Right lobe of liver (tissue), 6 donors: ENCODE measurements around the gene CYP8B1. TPM values are rescaled to one million over a fixed set of nuclear protein-coding genes. Genes with fewer than 3 reads are reported as not detected.

Experiments used
- ATAC-seq, 4 donors: fragments of 200-7000 bp; cut with Tn5 transposase; one replicate each; pipeline ENCODE4 v1.9.1; 2020; ENCODE audit warnings: mild to moderate bottlenecking in 4 of 4, moderate library complexity in 4 of 4
- DNase-seq, 3 donors: peaks; one replicate each; pipeline ENCODE4 v3.0.0-alpha.2; 2020
- H3K27ac ChIP-seq, 3 donors: fragments of 200-600 bp; one replicate each; pipeline ENCODE4 v1.8.0; 2022
- H3K27me3 ChIP-seq, 2 donors: fragments of 200-600 bp; one replicate each; pipeline ENCODE4 v1.8.0; 2022
- H3K36me3 ChIP-seq, 4 donors: fragments of 200-600 bp; sonication (generic) in 1 of 4; one replicate each; pipeline versions ENCODE4 v1.5.1 to v1.8.0; 2017 to 2022; ENCODE audit warnings: control low read depth in 1 of 4
- H3K4me1 ChIP-seq, 4 donors: fragments of 200-600 bp; sonication (generic) in 1 of 4; one replicate each; pipeline versions ENCODE4 v1.5.1 to v1.8.0; 2017 to 2022; ENCODE audit warnings: control low read depth in 1 of 4
- H3K4me3 ChIP-seq, 3 donors: fragments of 200-600 bp; one replicate each; pipeline ENCODE4 v1.8.0; 2022
- H3K9me3 ChIP-seq, 4 donors: fragments of 200-600 bp; sonication (generic) in 1 of 4; one replicate each; pipeline versions ENCODE4 v1.5.1 to v1.8.0; 2017 to 2022; ENCODE audit warnings: control low read depth in 1 of 4
- POLR2A ChIP-seq: fragments of 450-650 bp; IDR thresholded peaks from one replicate; pipeline ENCODE4 v1.6.1; 2017; ENCODE audit warnings: antibody characterized with exemption, mild to moderate bottlenecking
- WGBS: methylation state at CpG from one replicate; pipeline ENCODE4 v1.1.6; 2018; ENCODE audit warnings: low coverage, low lambda C conversion rate; ENCODE audit not compliant: insufficient coverage; ENCODE audit errors: missing lambda C conversion rate; 5-methylcytosine and 5-hydroxymethylcytosine counted together
- intact Hi-C, 2 donors: fragments of 100-400 bp; cut with DNase I; formaldehyde crosslinking; loops; one replicate each; pipeline versions ENCODE4 v1.11.2 to v1.14.1; 2022
- total RNA-seq, 6 experiments: library from RNA; depleted of rRNA in 2 of 6; stranded (reverse); fragments of >200 nt in 2 of 6; fragmentation: NEBNext Ultra II Directional in 3 of 6; extraction: Animal tissue kit (Norgen Biotek cat#: 25700) in 3 of 6; gene quantifications; one replicate each; pipeline versions ENCODE4 v1.1.0 to v1.2.4, GENCODE V29; 2016 to 2023
- TF ChIP-seq, protein P1 (sequence below), 4 donors: fragments of 200-600 bp in 3 of 4; fragments of 450-650 bp in 1 of 4; IDR thresholded peaks; one replicate each; pipeline versions ENCODE4 v1.5.1 to v1.8.0; 2016 to 2022; ENCODE audit warnings: antibody characterized with exemption in 4 of 4, mild to moderate bottlenecking in 2 of 4
- donor health status: DM: no; HTN: yes; CAD: no.
- donor health status: DM: no; HTN: no; CAD: no.
- donor health status: DM: no; HTN: no; CAD: no.
- donor health status: DM: no; HTN: yes; CAD: no.
- donor health status: DM: no; HTN: yes; CAD: no.

The CYP8B1 gene
- total RNA-seq, 6 experiments from 2014 or later, result 237 to 478 (median 308) TPM

- WGBS, result 24% methylated on average over 1 of the region's 1 CpG
- Histone ChIP-seq H3K4me3 (peak overlapping the region in 1 of 3 donors; percentile 80), H3K27ac (peak overlapping the region; percentile 91 to 98 (median 93)), H3K36me3 (no peaks in the 10 kb centered on the region), H3K27me3 (no peaks in the 10 kb centered on the region), H3K9me3 (no peaks in the 10 kb centered on the region), H3K4me1 (peaks cover 0 to 40% (median 10%) of the 10 kb centered on the region in 4 donors)
- TF ChIP-seq POLR2A, result no peak
- TF ChIP-seq, protein P1, sequence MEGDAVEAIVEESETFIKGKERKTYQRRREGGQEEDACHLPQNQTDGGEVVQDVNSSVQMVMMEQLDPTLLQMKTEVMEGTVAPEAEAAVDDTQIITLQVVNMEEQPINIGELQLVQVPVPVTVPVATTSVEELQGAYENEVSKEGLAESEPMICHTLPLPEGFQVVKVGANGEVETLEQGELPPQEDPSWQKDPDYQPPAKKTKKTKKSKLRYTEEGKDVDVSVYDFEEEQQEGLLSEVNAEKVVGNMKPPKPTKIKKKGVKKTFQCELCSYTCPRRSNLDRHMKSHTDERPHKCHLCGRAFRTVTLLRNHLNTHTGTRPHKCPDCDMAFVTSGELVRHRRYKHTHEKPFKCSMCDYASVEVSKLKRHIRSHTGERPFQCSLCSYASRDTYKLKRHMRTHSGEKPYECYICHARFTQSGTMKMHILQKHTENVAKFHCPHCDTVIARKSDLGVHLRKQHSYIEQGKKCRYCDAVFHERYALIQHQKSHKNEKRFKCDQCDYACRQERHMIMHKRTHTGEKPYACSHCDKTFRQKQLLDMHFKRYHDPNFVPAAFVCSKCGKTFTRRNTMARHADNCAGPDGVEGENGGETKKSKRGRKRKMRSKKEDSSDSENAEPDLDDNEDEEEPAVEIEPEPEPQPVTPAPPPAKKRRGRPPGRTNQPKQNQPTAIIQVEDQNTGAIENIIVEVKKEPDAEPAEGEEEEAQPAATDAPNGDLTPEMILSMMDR (IDR thresholded peaks at IDR 0.05), result no peak
- intact Hi-C loops, result no loop called here
- ATAC-seq, result peak in 1 of 4 donors; percentile 0
- DNase-seq, result peak in 1 of 3 donors; percentile 52
Observed at GRCh38 chr3:42876401-42876800, 722 bp upstream of the CYP8B1 start.

GRCh38 chr3:42874749-42875148 is 930 bp downstream of the CYP8B1 start:
- Histone ChIP-seq H3K9me3 (no peaks in the 10 kb centered on the region), H3K36me3 (no peaks in the 10 kb centered on the region), H3K27me3 (no peaks in the 10 kb centered on the region), H3K4me3 (peak overlapping the region; percentile 37 to 80 (median 77)), H3K4me1 (peaks cover 0 to 36% (median 10%) of the 10 kb centered on the region in 4 donors), H3K27ac (peak overlapping the region; percentile 91 to 98 (median 93))
- 40% methylated on average over 1 of the region's 10 CpGs for WGBS
- intact Hi-C loops, result no loop called here
- DNase-seq (no peak), ATAC-seq (peak in 3 of 4 donors; percentile 0 to 7 (median 3))
- no peak for TF ChIP-seq POLR2A
- TF ChIP-seq, protein P1 (IDR thresholded peaks at IDR 0.05), result no peak

GRCh38 chr3:42873221-42873982 is 2.3 kb downstream of the CYP8B1 start:
- no peak for ATAC-seq
- peak overlapping the region; percentile 37 to 80 (median 77) for H3K4me3 ChIP-seq
- no peaks in the 10 kb centered on the region for H3K9me3 ChIP-seq
- TF ChIP-seq, protein P1 (IDR thresholded peaks at IDR 0.05), result no peak
- peak; percentile 7 for TF ChIP-seq POLR2A
- H3K36me3 ChIP-seq, result no peaks in the 10 kb centered on the region
- WGBS, result 39% methylated on average over 9 of the region's 9 CpGs
- no peaks in the 10 kb centered on the region for H3K27me3 ChIP-seq
- peaks cover 0 to 36% (median 10%) of the 10 kb centered on the region in 4 donors for H3K4me1 ChIP-seq
- H3K27ac ChIP-seq, result peak overlapping the region; percentile 91 to 98 (median 93)
- no peak for DNase-seq
- intact Hi-C loops, result no loop called here

DNA sequence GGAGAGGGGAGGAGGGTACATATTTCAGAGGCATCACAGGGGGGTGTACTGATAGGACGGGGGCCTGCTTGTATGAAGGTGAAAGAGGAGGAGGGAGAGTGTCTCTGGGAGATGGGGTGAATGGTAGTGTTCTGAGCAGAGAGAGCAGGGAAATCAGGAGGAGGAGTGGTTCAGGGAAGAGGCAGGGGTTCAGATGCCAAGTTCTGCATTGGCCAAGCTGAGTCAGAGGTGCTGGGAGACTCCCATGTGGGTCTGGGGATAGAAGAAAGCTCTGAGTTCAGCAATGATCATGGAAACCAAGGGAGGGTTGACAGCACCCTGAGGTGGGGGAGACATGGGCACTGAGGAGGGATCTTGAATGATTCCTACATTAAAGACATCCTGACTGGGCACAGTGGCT is 3.0 kb downstream of the CYP8B1 start:
- peak overlapping the region; percentile 91 to 98 (median 93) for H3K27ac ChIP-seq
- intact Hi-C loops, result no loop called here
- H3K27me3 ChIP-seq, result no peaks in the 10 kb centered on the region
- H3K9me3 ChIP-seq, result no peaks in the 10 kb centered on the region
- H3K4me3 ChIP-seq, result peak overlapping the region; percentile 37 to 80 (median 77)
- ATAC-seq, result peak; percentile 19 to 35 (median 24)
- H3K36me3 ChIP-seq, result no peaks in the 10 kb centered on the region
- peak; percentile 69 for TF ChIP-seq POLR2A
- TF ChIP-seq, protein P1 (IDR thresholded peaks at IDR 0.05), result no peak
- H3K4me1 ChIP-seq, result peaks cover 0 to 34% (median 8%) of the 10 kb centered on the region in 4 donors
- 38% methylated on average over 1 of the region's 1 CpG for WGBS
- DNase-seq, result peak in 1 of 3 donors; percentile 43
